K562 (cell line): ENCODE results near the gene C4A. TPM values are rescaled to one million over a fixed set of nuclear protein-coding genes. Genes with fewer than 3 reads are reported as not detected.

Experiments
- ARID1B ChIP-seq: fragments of 450-650 bp; IDR thresholded peaks from 2 replicates; pipeline ENCODE4 v1.6.1; 2016; ENCODE audit warnings: antibody characterized with exemption, mild to moderate bottlenecking, inconsistent platforms
- BRD9 ChIP-seq: fragments of 450-650 bp; IDR thresholded peaks from 2 replicates; pipeline ENCODE4 v1.6.1; 2018; ENCODE audit warnings: low read depth; ENCODE audit not compliant: partially characterized antibody
- CBX1 ChIP-seq: sonication (generic); IDR thresholded peaks from 2 replicates; pipeline ENCODE4 v1.6.1; 2016; ENCODE audit warnings: antibody characterized with exemption, low read depth, mild to moderate bottlenecking
- CTCFL ChIP-seq: IDR thresholded peaks from 2 replicates; pipeline ENCODE4 v1.6.1; 2011; ENCODE audit warnings: borderline replicate concordance, low read depth, mild to moderate bottlenecking, moderate library complexity, low read length; ENCODE audit not compliant: insufficient read depth, poor library complexity, severe bottlenecking
- HMGN3 ChIP-seq: IDR thresholded peaks from 2 replicates; pipeline ENCODE4 v1.6.1; 2011; ENCODE audit warnings: borderline replicate concordance, low read depth, mild to moderate bottlenecking, mixed read lengths, low read length; ENCODE audit not compliant: insufficient read length; ENCODE audit errors: extremely low read depth
- HNRNPUL1 ChIP-seq: fragments of 200-400 bp; formaldehyde crosslinking; IDR thresholded peaks from 2 replicates; pipeline ENCODE4 v1.6.1; 2017; ENCODE audit warnings: low read length
- KDM5B ChIP-seq: fragments of 200-600 bp; sonication (generic); IDR thresholded peaks from 2 replicates; pipeline ENCODE4 v1.6.1; 2012; ENCODE audit warnings: low read depth, mild to moderate bottlenecking, moderate library complexity, low read length, control low read depth, inconsistent platforms; ENCODE audit not compliant: insufficient replicate concordance
- NBN ChIP-seq: fragments of 450-650 bp; IDR thresholded peaks from 2 replicates; pipeline ENCODE4 v1.6.1; 2016; ENCODE audit warnings: low read depth, mild to moderate bottlenecking
- PHF8 ChIP-seq: fragments of 200-600 bp; sonication (generic); IDR thresholded peaks from 2 replicates; pipeline ENCODE4 v1.6.1; 2012; ENCODE audit warnings: mixed run types, mild to moderate bottlenecking, inconsistent platforms, low read length, moderate library complexity, borderline replicate concordance
- TFAM ChIP-seq: fragments of 250-450 bp; sonication (Bioruptor Pico); conservative IDR thresholded peaks from 2 replicates; pipeline ENCODE4 v1.5.0; 2021; ENCODE audit warnings: mild to moderate bottlenecking, moderate library complexity
- TGIF2 ChIP-seq: sonication (generic); formaldehyde crosslinking; IDR thresholded peaks from 2 replicates; pipeline ENCODE4 v1.8.1; 2022; ENCODE audit warnings: mild to moderate bottlenecking, missing genetic modification reagents, moderate library complexity
- U2AF2 ChIP-seq: fragments of 200-400 bp; formaldehyde crosslinking; optimal IDR thresholded peaks from 2 replicates; pipeline ENCODE3; 2017; ENCODE audit warnings: low read depth, mild to moderate bottlenecking, low read length
- ZNF318 ChIP-seq, 2 experiments: fragments of 450-650 bp; IDR thresholded peaks; 2 replicates each; pipeline ENCODE4 v1.6.1; 2016; ENCODE audit warnings: mild to moderate bottlenecking in 2 of 2, borderline replicate concordance in 1 of 2, low read depth in 1 of 2, moderate library complexity in 1 of 2
- ZNF644 ChIP-seq: fragments of 200-800 bp; sonication (Bioruptor generic); IDR thresholded peaks from 2 replicates; pipeline ENCODE4 v1.6.1; 2016; ENCODE audit warnings: low read depth, missing genetic modification characterization, missing compliant biosample characterization
- ZNF75A ChIP-seq: fragments of 450-650 bp; formaldehyde crosslinking; IDR thresholded peaks from 2 replicates; pipeline ENCODE4 v1.4.0; 2020; ENCODE audit warnings: mild to moderate bottlenecking
- polyA plus RNA-seq, 8 experiments: library from polyadenylated mRNA; depleted of rRNA in 4 of 8; stranded (reverse) in 5 of 8; unstranded in 3 of 8; fragments of >200 nt; fragmentation: Nextera tagmentation in 2 of 8; fragmentation: Illumina TruSeq in 1 of 8; extraction: Ambion mirVana in 2 of 8; extraction: Trizol in 1 of 8; gene quantifications; 2 replicates each; pipeline versions ENCODE4 v1.2.1 to v1.2.3, GENCODE V29; 2011 to 2014; ENCODE audit warnings: inconsistent platforms in 1 of 8, missing spikeins in 1 of 8
- total RNA-seq, 7 experiments: library from RNA; depleted of rRNA in 6 of 7; stranded (reverse); fragments of >200 nt in 6 of 7; fragmentation: Illumina TruSeq in 2 of 7; extraction: Trizol in 2 of 7; gene quantifications; 2 replicates each; pipeline versions ENCODE4 v1.2.1 to v1.2.3, GENCODE V29; 2011 to 2021; ENCODE audit warnings: low replicate concordance in 1 of 7

The C4A gene
- total and polyA plus RNA-seq, 9 of the 15 experiments (the other 6 are each of a cell fraction or from before 2014, with no cell fraction given), result 0.27 to 7.6 (median 5.0) TPM

- TF ChIP-seq KDM5B (peak; percentile 44), TFAM (CRISPR knock-in tag) (no peak), U2AF2 (no peak), HMGN3 (peak; percentile 93), CBX1 (no peak), ARID1B (peak; percentile 63), ZNF75A (CRISPR knock-in tag) (0 out of 2 replicates have a peak, but pooled peaks have one; percentile 53), PHF8 (peak; percentile 91; the same call in 1 of the 2 replicates), BRD9 (peak; percentile 38), ZNF644 (tag) (peak; percentile 22; the same call in 1 of the 2 replicates), HNRNPUL1 (no peak), ZNF318 (IDR thresholded peaks at IDR 0.05; ENCODE audit: borderline replicate concordance in 1 of 2, low read depth in 1 of 2) (peak in 1 of 2 experiments; percentile 15; a peak in 1 of 4 replicates), CTCFL (no peak), NBN (peak; percentile 64; the same call in 1 of the 2 replicates), TGIF2 (CRISPR knock-in tag) (peak; percentile 92; the same call in 1 of the 2 replicates)
These were observed 22.8 kb upstream of the C4A start, which contains the start of the genes NELFE and SKIC2 (continued) for GRCh38 chr6:31958741-31959739.
